DOHH2 (cell line): ENCODE data around the gene AKAP1.
A peak's percentile ranks its signal among the peaks of the same experiment; 100 is the strongest.

Experiments
- H3F3A ChIP-seq: fragments of 200-600 bp; sonication (generic), shearing (Covaris generic); 2 replicates; pipeline ENCODE4 v1.6.0; 2016; ENCODE audit warnings: antibody characterized with exemption, mild to moderate bottlenecking; ENCODE audit not compliant: control insufficient read depth, insufficient read depth
- H3K27ac ChIP-seq: fragments of 200-600 bp; sonication (generic); 2 replicates; pipeline ENCODE4 v1.5.1; 2014; ENCODE audit warnings: low read depth, mild to moderate bottlenecking, low read length, moderate library complexity
- H3K27me3 ChIP-seq: fragments of 200-600 bp; sonication (generic); 2 replicates; pipeline ENCODE4 v1.6.1; 2014; ENCODE audit warnings: mild to moderate bottlenecking, low read length, mixed read lengths; ENCODE audit not compliant: control insufficient read depth
- H3K36me3 ChIP-seq: fragments of 200-600 bp; sonication (generic); 2 replicates; pipeline ENCODE4 v1.6.1; 2014; ENCODE audit warnings: mild to moderate bottlenecking, low read length, moderate library complexity, mixed read lengths; ENCODE audit not compliant: control insufficient read depth
- H3K4me1 ChIP-seq: fragments of 200-600 bp; sonication (generic); 2 replicates; pipeline ENCODE4 v1.6.1; 2014; ENCODE audit warnings: mild to moderate bottlenecking, low read length, mixed read lengths; ENCODE audit not compliant: control insufficient read depth
- H3K4me2 ChIP-seq: fragments of 200-600 bp; sonication (generic); 2 replicates; pipeline ENCODE4 v1.6.0; 2014; ENCODE audit warnings: mild to moderate bottlenecking, low read length, moderate library complexity
- H3K4me3 ChIP-seq: fragments of 200-600 bp; sonication (generic); 2 replicates; pipeline ENCODE4 v1.5.1; 2014; ENCODE audit warnings: mild to moderate bottlenecking, low read length, mixed read lengths
- H3K79me2 ChIP-seq: fragments of 200-600 bp; sonication (generic); 2 replicates; pipeline ENCODE4 v1.6.1; 2014; ENCODE audit warnings: mild to moderate bottlenecking, low read length, mixed read lengths; ENCODE audit not compliant: control insufficient read depth
- H3K9me2 ChIP-seq: fragments of 200-600 bp; sonication (generic); replicated peaks from 2 replicates; pipeline ENCODE4 v1.6.1; 2014; ENCODE audit warnings: mild to moderate bottlenecking, low read length, mixed read lengths; ENCODE audit not compliant: control insufficient read depth
- H3K9me3 ChIP-seq: fragments of 200-600 bp; sonication (generic); 2 replicates; pipeline ENCODE4 v1.6.1; 2014; ENCODE audit warnings: antibody characterized with exemption, low read length, mixed read lengths; ENCODE audit not compliant: control insufficient read depth, insufficient read depth
- H4K20me1 ChIP-seq: fragments of 200-600 bp; sonication (generic); 2 replicates; pipeline ENCODE4 v1.6.0; 2014; ENCODE audit warnings: low read depth, mild to moderate bottlenecking, antibody characterized with exemption, low read length, moderate library complexity; ENCODE audit not compliant: control insufficient read depth, insufficient read depth
- EZH2phosphoT487 ChIP-seq: fragments of 200-600 bp; sonication (generic); IDR thresholded peaks from 2 replicates; pipeline ENCODE4 v1.6.1; 2017; ENCODE audit warnings: borderline replicate concordance, mild to moderate bottlenecking, antibody characterized with exemption, low read length, moderate library complexity, mixed read lengths
- TF ChIP-seq, protein P1 (sequence below): fragments of 200-600 bp; sonication (generic); IDR thresholded peaks from one replicate; pipeline ENCODE4 v1.5.1; 2014; ENCODE audit warnings: antibody characterized with exemption, mild to moderate bottlenecking, low read depth, low read length; ENCODE audit not compliant: poor library complexity, severe bottlenecking

The AKAP1 gene, protein sequence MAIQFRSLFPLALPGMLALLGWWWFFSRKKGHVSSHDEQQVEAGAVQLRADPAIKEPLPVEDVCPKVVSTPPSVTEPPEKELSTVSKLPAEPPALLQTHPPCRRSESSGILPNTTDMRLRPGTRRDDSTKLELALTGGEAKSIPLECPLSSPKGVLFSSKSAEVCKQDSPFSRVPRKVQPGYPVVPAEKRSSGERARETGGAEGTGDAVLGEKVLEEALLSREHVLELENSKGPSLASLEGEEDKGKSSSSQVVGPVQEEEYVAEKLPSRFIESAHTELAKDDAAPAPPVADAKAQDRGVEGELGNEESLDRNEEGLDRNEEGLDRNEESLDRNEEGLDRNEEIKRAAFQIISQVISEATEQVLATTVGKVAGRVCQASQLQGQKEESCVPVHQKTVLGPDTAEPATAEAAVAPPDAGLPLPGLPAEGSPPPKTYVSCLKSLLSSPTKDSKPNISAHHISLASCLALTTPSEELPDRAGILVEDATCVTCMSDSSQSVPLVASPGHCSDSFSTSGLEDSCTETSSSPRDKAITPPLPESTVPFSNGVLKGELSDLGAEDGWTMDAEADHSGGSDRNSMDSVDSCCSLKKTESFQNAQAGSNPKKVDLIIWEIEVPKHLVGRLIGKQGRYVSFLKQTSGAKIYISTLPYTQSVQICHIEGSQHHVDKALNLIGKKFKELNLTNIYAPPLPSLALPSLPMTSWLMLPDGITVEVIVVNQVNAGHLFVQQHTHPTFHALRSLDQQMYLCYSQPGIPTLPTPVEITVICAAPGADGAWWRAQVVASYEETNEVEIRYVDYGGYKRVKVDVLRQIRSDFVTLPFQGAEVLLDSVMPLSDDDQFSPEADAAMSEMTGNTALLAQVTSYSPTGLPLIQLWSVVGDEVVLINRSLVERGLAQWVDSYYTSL

DNA sequence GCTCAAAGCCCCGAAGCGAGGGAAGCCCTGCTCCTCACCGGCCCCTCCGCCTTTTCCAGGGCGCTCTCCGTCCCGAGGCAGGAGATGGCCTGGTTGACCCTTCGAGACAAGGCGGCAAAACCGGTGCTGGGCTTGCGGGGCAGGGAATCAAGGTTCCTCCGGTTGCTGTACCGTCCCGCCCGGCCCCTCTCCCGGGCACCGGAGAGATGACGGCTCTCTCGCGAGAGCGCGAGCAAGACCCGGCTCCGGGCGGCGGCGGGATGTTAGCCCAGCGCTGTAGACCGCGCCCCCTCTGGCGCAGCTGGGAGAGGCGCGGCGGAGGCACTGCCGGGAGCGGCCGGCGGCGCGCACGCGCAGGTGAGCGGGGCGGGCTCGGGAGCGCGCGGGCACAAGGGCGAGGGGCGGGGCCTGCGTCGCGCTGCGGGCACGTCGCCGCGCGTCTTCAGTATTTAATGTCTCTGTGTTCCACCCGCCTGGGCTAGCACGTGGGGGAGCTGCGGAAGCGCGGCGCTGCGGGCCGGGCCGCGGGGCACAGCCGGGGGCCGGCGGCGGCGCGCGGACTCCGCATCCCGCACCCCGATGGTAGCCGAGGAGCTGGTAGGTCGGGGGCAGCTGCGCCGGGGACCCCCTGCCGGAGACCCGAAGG is at the start of gene AKAP1:
AKAP1 (plus strand) TSS at position 445 of the 646 bp plus-strand sequence. CDS start 20,219 bp downstream, outside the sequence.
- peak within 1 kb of the TSS; percentile 90 for H3K4me2 ChIP-seq
- H4K20me1 ChIP-seq = peaks cover 22% of the 10 kb centered on the region
- peaks cover 20% of the 10 kb centered on the region for H3K36me3 ChIP-seq
- no peaks in the 10 kb centered on the region; the same call in 1 of the 2 replicates for H3F3A ChIP-seq
- no peaks in the 10 kb centered on the region for H3K9me2 ChIP-seq
- peaks cover 54% of the 10 kb centered on the region for H3K79me2 ChIP-seq
- H3K4me3 ChIP-seq = peak within 1 kb of the TSS; percentile 95
- no peak for TF ChIP-seq EZH2phosphoT487
- TF ChIP-seq, protein P1, sequence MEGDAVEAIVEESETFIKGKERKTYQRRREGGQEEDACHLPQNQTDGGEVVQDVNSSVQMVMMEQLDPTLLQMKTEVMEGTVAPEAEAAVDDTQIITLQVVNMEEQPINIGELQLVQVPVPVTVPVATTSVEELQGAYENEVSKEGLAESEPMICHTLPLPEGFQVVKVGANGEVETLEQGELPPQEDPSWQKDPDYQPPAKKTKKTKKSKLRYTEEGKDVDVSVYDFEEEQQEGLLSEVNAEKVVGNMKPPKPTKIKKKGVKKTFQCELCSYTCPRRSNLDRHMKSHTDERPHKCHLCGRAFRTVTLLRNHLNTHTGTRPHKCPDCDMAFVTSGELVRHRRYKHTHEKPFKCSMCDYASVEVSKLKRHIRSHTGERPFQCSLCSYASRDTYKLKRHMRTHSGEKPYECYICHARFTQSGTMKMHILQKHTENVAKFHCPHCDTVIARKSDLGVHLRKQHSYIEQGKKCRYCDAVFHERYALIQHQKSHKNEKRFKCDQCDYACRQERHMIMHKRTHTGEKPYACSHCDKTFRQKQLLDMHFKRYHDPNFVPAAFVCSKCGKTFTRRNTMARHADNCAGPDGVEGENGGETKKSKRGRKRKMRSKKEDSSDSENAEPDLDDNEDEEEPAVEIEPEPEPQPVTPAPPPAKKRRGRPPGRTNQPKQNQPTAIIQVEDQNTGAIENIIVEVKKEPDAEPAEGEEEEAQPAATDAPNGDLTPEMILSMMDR = no peak
- peak within 1 kb of the TSS; percentile 59 for H3K27ac ChIP-seq
- H3K27me3 ChIP-seq = no peaks in the 10 kb centered on the region
- H3K9me3 ChIP-seq = no peaks in the 10 kb centered on the region
- H3K4me1 ChIP-seq = peaks cover 36% of the 10 kb centered on the region

DNA sequence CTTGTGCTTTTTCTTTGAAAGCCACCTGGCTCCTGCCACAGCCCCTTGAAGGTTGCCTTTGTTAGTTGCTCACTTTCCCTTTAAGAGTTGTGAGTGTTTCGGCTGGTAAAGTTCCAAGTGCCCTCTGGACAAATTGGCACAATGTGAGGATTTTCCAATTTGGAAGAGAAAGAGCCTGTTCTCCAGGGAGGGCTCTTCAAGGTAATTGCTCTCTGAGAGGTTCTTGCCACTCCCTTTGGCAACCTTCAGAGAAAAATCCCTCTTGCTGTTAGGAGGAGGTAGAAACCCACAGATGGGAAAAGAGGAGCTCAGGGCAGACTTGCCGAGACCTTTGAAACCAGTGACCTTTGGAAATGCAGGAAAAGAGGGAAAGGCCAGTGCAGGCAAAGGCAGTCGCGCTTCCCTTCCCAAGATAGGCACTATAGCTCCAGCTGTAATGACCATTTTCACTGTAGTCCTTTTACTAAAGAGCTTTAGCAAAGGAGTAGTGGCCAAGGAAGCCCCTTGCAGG is 49.0 kb upstream of the AKAP1 start:
- H3K4me2 ChIP-seq = no peak overlapping the region
- no peak for TF ChIP-seq EZH2phosphoT487
- no peaks in the 10 kb centered on the region for H3K4me1 ChIP-seq
- peaks cover 31% of the 10 kb centered on the region for H3K27me3 ChIP-seq
- H3K4me3 ChIP-seq = no peak overlapping the region
- no peaks in the 10 kb centered on the region for H3K9me2 ChIP-seq
- H3K27ac ChIP-seq = no peak overlapping the region
- no peaks in the 10 kb centered on the region for H3K79me2 ChIP-seq
- no peaks in the 10 kb centered on the region for H3K36me3 ChIP-seq
- H4K20me1 ChIP-seq = no peaks in the 10 kb centered on the region
- H3F3A ChIP-seq = no peaks in the 10 kb centered on the region
- H3K9me3 ChIP-seq = no peaks in the 10 kb centered on the region

DNA sequence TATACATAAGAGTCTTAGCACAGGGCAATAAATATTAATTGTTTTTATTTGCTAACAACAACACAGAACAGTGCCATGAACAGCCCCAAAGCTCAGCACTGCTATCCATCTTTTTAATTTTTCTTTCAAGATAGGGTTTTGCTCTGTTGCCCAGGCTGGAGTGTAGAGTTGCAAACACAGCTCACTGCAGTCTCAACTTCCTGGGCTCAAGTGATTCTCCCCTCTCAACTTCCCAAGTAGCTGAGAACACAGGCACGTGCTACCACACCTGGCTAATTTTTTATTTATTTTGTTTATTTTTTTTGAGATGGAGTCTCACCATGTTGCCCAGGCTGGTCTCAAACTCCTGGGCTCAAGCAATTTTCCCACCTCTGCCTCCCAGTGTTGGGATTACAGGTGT is 47.6 kb upstream of the AKAP1 start:
- Histone ChIP-seq H3K27me3 (peaks cover 31% of the 10 kb centered on the region), H3K9me3 (no peaks in the 10 kb centered on the region), H3K27ac (no peak overlapping the region), H3K4me1 (no peaks in the 10 kb centered on the region), H3K36me3 (no peaks in the 10 kb centered on the region), H3K4me2 (no peak overlapping the region), H3K9me2 (no peaks in the 10 kb centered on the region), H3K79me2 (no peaks in the 10 kb centered on the region), H3K4me3 (no peak overlapping the region), H4K20me1 (no peaks in the 10 kb centered on the region), H3F3A (no peaks in the 10 kb centered on the region)
- TF ChIP-seq, protein P1 = no peak
- TF ChIP-seq EZH2phosphoT487 = no peak
